ENCODE results near the gene TSPEAR.

TSPEAR gene

DNA sequence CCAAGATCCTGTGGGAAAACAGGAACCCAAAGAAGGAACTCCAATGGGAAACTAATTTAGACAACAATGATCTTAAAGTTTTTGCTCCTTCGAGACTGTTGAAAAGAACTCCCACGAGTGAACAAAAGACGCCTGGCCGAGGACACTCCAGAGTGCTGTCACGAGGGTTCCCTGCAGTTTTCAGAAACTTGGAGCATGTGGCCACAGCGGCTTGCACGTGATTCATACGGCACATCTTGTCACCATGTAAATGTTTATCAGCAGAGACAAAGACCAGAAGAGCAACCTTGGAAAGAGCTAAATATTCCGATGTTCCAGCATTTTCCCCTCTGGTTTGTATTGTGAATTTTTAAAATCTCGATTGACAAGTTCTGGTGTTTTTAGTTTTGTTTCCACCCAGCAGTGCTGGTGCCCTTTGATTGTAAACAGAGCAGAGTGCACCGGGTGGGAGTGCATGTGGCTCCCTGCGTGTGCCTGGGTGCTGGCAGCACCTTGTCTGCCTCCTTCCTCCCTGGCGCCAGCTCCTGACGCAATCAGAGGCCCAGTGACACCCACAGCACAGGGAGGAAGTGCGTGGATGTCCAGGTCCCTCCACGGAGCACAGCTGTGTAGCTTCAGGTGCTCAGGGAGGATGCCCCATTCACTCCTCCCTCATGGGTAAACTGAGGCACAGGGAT is 233.1 kb downstream of the TSPEAR start:
- Histone ChIP-seq H3K4me3 (ENCODE audit: low read depth, low read length) (no peak overlapping the region), H3K4me1 (no peaks in the 10 kb centered on the region), H3K27me3 (peaks cover 15% of the 10 kb centered on the region), H3K36me3 (no peaks in the 10 kb centered on the region), H3K9me3 (no peaks in the 10 kb centered on the region)
- DNase-seq = no peak
- TF ChIP-seq, protein P1, sequence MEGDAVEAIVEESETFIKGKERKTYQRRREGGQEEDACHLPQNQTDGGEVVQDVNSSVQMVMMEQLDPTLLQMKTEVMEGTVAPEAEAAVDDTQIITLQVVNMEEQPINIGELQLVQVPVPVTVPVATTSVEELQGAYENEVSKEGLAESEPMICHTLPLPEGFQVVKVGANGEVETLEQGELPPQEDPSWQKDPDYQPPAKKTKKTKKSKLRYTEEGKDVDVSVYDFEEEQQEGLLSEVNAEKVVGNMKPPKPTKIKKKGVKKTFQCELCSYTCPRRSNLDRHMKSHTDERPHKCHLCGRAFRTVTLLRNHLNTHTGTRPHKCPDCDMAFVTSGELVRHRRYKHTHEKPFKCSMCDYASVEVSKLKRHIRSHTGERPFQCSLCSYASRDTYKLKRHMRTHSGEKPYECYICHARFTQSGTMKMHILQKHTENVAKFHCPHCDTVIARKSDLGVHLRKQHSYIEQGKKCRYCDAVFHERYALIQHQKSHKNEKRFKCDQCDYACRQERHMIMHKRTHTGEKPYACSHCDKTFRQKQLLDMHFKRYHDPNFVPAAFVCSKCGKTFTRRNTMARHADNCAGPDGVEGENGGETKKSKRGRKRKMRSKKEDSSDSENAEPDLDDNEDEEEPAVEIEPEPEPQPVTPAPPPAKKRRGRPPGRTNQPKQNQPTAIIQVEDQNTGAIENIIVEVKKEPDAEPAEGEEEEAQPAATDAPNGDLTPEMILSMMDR (IDR thresholded peaks at IDR 0.05; ENCODE audit: low read depth, low read length) = no peak

DNA sequence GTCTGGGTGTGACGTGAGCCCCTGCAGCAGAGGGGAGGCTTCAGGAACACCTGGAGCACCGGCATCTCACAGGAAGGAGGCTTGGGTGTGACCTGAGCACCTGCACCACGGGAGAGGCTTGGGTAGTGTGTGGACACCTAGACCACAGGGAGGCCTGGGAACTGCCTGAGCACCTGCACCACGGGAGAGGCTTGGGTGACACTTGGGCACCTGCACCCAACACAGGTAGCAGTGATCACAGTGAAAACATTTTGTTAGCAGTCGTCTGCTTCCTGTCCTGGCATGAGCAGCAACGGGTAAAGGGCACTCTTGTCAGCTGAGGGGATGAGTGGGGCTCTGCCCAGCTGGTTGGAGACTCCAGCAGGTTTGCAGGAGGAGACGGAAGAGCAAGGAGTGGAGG is 233.7 kb downstream of the TSPEAR start:
- Histone ChIP-seq H3K27me3 (peaks cover 9% of the 10 kb centered on the region), H3K9me3 (no peaks in the 10 kb centered on the region), H3K36me3 (no peaks in the 10 kb centered on the region), H3K4me3 (ENCODE audit: low read depth, low read length) (no peak overlapping the region), H3K4me1 (no peaks in the 10 kb centered on the region)
- TF ChIP-seq, protein P1 (IDR thresholded peaks at IDR 0.05; ENCODE audit: low read depth, low read length) = no peak
- DNase-seq = no peak

DNA sequence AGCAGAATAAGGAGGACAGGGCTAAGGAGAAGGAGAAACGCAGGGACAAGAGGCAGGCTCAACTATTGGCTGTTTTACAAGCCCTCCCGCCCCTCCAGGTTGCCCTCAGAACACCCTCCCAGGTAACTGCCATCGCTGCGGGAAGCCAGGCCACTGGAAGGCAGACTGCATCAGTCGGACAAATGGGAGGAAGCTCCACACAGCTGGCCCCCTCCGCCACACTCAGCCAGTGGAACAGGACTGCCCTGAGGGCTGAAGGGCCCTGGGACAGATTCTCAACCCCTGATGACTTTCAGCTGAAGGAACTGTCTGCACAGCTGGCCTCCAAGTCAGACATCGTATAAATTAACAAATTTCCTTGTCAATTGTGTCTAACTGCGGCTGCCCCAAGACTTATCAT is 234.2 kb downstream of the TSPEAR start:
- no peak for DNase-seq
- H3K9me3 ChIP-seq = no peaks in the 10 kb centered on the region
- no peaks in the 10 kb centered on the region for H3K36me3 ChIP-seq
- no peaks in the 10 kb centered on the region for H3K4me1 ChIP-seq
- TF ChIP-seq, protein P1 (IDR thresholded peaks at IDR 0.05; ENCODE audit: low read depth, low read length) = no peak
- H3K4me3 ChIP-seq (ENCODE audit: low read depth, low read length) = no peak overlapping the region
- peaks cover 6% of the 10 kb centered on the region for H3K27me3 ChIP-seq

DNA sequence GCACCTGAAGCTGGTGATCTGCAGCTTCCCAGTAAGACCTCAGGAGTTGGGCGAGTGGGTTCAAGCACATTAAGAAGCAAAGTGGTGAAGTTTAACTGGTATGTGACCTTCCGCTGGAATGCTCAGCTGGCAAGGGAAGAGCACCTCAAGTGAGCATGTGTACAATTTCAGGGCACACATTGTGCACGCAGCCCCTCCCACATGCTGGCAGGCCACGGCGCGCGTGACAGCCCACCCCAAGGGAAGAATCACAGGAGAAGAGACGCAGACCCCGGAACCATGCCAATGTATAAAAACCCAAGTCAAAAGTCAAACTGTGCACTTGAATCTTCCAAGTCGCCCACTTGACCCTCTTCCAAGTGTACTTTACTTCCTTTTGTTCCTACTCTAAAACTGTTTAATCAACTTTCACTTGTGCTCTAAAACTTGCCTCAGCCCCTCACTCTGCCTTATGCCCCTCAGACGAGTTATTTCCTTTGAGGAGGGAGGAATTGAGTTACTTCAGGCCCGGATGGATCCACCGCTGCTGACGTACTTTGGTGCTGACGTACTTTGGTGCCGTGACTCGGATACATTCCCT is 236.0 kb downstream of the TSPEAR start:
- Histone ChIP-seq H3K4me1 (no peaks in the 10 kb centered on the region), H3K4me3 (ENCODE audit: low read depth, low read length) (no peak overlapping the region), H3K36me3 (no peaks in the 10 kb centered on the region), H3K9me3 (no peaks in the 10 kb centered on the region), H3K27me3 (peaks cover 6% of the 10 kb centered on the region)
- TF ChIP-seq, protein P1 (IDR thresholded peaks at IDR 0.05; ENCODE audit: low read depth, low read length) = no peak
- DNase-seq = no peak

DNA sequence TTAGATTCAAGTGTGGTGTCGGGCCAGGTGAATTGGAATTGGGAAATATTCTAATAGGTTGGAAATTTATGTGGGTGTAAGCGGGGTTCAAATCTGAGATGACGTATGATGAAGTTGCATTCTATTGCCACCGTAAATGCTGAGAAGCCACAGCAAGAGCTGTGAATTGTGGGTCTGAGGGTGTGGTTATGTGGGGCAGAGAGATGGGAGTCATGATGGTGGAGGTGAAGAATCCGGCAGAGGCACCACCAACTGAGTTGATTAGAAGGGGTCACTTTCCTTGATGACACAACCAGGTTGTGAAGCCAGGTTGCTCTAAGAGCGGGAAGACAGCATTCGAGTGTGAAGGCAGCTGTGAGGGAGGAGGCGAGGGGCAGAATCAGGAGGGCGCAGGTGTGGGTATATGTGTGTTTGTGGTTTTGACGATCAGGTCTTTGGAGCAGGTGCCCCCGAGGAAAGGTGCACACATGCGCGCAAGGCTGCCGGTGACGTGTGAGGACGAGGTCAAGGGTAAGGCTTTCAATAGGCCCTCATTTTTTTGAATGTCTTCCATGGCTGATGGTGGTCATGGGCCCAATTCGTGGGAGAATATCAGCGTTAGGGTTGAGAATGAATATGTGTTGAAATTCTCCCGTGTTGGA is 237.3 kb downstream of the TSPEAR start:
- Histone ChIP-seq H3K36me3 (no peaks in the 10 kb centered on the region), H3K9me3 (no peaks in the 10 kb centered on the region), H3K27me3 (peaks cover 6% of the 10 kb centered on the region), H3K4me3 (ENCODE audit: low read depth, low read length) (no peak overlapping the region), H3K4me1 (no peaks in the 10 kb centered on the region)
- DNase-seq = no peak
- TF ChIP-seq, protein P1 (IDR thresholded peaks at IDR 0.05; ENCODE audit: low read depth, low read length) = no peak

DNA sequence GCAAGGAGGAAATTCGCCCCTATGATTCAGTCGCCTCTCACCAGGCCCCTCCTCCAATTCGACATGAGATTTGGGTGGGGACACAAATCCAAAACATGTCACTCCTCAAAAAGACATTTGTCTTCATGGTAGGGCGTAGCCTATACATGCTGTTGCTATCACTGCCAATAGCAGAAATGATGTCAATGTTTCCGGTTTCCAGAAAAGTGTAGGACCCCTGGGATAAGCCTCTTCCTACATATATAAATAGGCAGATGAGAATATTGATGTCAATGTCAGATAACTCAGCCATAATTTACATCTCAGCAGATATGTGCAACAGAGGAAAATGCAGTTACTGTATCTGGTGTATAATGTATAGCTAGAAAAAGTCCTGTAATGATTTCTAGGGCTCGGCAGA is 239.4 kb downstream of the TSPEAR start:
- Histone ChIP-seq H3K36me3 (no peaks in the 10 kb centered on the region), H3K9me3 (no peaks in the 10 kb centered on the region), H3K4me1 (no peaks in the 10 kb centered on the region), H3K4me3 (ENCODE audit: low read depth, low read length) (no peak overlapping the region), H3K27me3 (no peaks in the 10 kb centered on the region; the same call in none of the 2 replicates)
- no peak for DNase-seq
- TF ChIP-seq, protein P1 (IDR thresholded peaks at IDR 0.05; ENCODE audit: low read depth, low read length) = no peak
